Thyroid gland (tissue), 4 donors: ENCODE measurements around the gene MPP2.

Source experiments
- CTCF ChIP-seq, 6 experiments: fragments of 200-600 bp in 3 of 6; fragments of 450-650 bp in 3 of 6; sonication (generic) in 3 of 6; IDR thresholded peaks; one replicate each; pipeline ENCODE4 v1.5.1; 2016 to 2019; ENCODE audit warnings: antibody characterized with exemption in 6 of 6, mild to moderate bottlenecking in 2 of 6, inconsistent platforms in 1 of 6, moderate library complexity in 1 of 6
- POLR2A ChIP-seq, 2 donors: fragments of 450-650 bp; IDR thresholded peaks; one replicate each; pipeline ENCODE4 v1.6.1; 2017; ENCODE audit warnings: antibody characterized with exemption in 2 of 2, mild to moderate bottlenecking in 2 of 2, moderate library complexity in 1 of 2

GRCh38 chr17:43826206-43826605 is 81.1 kb downstream of the MPP2 start:
- TF ChIP-seq CTCF (IDR thresholded peaks at IDR 0.05) (no peak), POLR2A (IDR thresholded peaks at IDR 0.05) (no peak)
